HG02571 (cell line): ENCODE results near the gene MYH2.
"Not testable (repeated sequence)": the region's sequence is repeated elsewhere in the genome, so short reads cannot be mapped to it uniquely, and the experiment has no call there.

Source experiments
- ATAC-seq: cut with Tn5 transposase; IDR thresholded peaks from one replicate; pipeline ENCODE4 v1.9.1; 2021; ENCODE audit warnings: mild to moderate bottlenecking, moderate library complexity; ENCODE audit not compliant: unreplicated experiment

The MYH2 gene

DNA sequence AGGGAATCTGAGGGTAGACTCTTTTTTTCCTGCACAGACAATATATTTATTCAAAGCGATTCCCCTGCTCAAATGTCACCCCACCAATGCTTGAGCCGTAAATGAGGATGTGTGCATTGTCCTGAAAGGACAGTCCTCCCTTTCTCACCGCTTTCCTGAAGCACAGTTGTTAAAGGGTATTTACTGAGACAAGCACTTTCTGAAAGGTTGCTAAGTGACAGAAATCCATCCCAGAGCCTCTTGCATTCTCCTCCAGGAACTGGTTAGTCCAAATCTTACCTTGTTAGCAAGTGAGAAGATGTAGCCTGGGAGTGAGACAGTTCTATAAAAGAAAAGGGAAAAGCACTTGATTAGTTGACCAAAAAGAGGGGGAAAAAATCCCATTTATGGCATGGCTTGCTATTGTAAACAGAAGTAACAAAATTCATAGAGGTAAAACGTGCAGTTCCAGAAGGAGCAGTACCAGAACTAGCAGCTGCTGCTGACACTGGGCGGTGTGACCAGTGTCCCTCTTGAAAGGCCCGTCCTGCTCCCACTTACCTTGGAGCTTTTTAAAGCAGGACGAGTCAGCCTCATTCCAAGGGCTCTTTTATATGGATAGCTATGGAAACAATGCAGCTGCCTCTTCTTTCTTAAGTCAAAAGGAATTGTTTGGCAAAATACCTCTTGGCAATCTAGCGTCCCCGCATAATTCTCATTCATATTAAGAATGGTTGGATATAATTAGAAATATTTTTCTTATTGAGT, at the start of gene MYH2:
Gene MYH2, minus strand, starts transcription at position 563 of the 747 bp plus-strand sequence. CDS start 1,738 bp downstream, outside the sequence.
- ATAC-seq: no peak

DNA sequence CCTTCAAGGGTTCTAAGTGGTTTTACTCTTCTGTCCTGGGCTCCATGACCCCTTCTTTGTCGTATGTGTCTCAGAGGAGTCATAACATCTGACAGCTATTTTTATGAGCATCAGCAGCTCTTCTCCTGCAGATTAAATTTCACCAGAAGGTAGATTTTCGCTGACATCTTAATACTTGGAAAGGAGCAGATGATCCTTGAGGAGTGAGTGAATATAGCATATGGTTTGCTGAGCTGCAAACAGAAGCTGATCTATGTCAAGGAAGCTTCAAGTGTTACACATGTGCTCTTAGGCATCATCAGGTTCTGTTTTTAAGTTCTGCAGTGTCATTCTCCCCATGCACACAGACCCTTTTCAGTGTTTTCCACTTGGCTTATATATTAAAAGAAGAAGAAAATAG, 49.2 kb upstream of the MYH2 start:
- no peak for ATAC-seq

DNA sequence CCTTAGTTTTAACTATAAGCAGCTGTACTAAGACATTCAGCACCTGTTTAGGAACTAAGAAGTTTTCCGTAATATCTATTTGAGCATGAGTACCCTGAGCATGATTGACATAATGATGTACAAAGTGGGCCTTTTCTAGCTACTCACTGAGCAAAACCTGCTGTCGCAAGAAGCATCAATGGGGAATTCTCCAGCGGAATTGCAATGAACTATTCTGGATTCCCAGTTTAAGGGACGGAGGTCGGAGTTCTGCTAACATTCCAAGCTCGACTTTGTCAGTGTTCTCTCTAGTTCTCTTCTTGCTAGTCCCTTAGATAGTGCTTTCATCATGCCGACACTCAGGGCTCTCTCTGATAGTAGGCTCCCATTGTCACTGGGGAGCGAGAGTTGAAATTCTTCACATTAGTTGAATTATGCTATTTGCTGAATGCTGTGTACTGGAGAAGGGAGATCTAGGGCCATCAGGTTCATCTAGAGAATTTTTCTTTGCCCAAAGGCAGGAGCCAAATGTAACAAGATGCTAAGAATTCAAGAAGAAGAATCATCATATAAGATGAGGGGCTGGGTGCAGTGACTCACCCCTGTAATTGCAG, 40.2 kb upstream of the MYH2 start:
- no peak for ATAC-seq

DNA sequence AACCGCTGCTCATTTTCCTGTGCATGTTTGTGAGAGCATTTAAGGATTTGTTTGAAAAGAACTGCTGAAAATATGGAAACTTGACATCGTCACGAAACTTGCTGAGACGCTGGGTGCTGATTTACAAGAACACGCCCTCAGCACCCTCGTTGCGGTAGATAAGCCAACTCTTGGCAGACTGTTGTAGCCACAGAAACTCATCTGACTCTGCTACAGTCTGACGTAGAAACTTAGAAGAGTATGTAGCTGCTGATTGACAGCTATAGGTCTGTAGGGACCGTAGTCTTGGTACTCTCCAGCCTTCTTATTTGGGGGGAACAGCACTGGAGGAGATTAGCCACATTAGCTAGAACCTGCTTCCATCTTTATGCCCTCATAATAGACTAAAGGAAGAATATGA, 36.1 kb upstream of the MYH2 start:
- no peak for ATAC-seq

DNA sequence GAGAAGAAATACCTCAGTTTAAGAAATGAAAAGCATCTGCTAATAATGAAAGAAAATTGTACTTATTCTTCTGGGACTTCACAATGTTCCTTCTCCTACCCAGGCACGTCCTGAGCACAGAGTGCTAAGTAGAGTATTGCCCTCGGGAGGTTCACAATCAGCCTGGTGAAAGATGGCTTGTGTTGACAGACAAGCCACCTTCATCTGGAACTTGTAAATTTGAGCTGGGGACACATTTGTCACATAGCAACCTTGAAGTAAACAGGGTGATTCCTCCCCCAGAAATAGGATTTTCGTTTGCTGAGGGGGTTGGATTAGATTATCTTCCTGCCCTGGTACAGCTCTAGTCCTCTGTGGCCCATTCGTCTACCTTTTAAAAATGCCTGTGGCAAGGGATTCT, 34.4 kb upstream of the MYH2 start:
- ATAC-seq: no peak

DNA sequence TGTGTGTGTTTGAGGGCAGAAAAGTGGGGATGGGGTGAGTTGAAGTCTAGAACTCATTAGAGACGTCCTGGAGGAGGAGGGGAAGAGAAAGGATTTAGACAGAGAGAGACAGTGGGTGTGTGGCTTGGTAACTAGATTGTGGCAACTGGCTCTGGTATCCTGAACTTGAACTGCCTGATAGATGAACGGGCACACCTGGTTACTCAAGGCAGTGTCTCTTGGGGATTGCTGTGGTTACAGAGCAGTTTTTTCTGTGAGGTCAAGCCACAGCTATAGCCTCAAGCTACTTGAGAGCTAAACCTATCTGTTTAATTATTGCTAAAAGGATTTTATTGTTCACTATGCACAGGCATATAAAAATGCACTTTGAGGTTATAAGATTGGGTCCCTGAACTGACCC, 29.8 kb upstream of the MYH2 start:
- ATAC-seq: no peak

DNA sequence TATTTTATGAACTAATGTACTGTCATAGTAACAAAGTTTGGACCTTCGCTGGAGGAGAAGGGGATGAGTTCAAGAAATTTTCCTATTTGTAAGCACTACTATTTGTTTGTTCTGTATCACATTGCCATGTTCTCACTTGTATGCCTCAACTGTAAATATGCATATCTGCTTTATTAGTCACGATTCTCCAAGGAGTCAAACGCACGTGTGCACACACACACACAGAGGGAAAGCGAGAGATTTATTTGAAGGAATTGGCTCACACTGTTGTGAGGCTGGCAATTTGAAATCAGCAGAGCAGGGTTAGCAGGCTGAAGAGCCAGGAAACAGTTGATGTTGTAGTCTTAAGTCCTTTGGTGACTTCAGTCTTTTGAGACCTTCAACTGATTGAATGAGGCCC, 24.9 kb upstream of the MYH2 start:
- no peak for ATAC-seq

DNA sequence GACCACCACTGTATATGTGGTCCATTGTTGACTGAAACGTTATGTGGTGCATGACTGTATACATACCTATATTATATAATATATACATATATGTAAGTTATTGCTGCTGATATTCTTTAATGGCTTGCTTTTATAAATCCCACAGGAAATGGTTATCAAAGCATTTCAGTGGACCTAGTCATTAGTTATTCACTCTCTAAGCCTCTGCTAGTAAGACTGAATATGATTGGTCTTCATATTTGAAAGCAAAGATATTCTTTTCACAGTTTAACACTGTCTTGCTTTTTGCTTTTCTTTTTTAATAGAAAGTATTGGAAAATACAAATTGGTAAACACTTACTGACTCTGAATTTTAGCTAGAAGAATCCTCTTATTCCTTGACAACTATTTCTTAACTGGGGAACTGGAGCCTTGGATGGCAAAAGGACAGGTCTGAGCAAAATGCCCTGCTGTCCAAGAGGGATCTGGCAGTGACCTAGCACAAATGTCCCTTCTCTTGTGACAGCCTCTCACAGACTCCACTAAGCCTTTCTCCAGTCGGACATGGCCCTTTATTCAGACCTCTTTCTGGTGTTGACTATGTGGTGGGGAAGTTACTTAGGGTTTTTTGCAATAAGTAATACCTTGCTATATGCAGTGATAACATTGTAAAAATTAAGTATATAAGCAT, 14.7 kb upstream of the MYH2 start:
- no peak for ATAC-seq

DNA sequence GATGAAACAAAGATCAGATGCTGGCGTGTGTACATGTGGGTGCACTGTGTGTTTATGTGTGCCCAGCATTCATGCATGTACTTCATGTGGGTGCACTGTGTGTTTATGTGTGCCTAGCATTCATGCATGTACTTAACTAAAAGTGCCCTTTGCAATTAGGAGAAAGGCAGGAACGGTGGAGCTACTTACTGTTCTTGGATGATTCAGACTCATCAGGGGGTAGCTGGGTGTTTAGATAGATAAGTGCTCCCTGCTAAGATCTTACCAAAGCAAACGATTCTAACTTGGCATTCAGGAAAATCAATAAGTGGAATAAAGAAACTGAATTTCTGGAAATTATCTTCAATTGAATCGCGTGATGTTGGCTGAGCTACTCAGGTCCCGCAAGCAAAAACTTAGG, 8.6 kb upstream of the MYH2 start:
- ATAC-seq: no peak

DNA sequence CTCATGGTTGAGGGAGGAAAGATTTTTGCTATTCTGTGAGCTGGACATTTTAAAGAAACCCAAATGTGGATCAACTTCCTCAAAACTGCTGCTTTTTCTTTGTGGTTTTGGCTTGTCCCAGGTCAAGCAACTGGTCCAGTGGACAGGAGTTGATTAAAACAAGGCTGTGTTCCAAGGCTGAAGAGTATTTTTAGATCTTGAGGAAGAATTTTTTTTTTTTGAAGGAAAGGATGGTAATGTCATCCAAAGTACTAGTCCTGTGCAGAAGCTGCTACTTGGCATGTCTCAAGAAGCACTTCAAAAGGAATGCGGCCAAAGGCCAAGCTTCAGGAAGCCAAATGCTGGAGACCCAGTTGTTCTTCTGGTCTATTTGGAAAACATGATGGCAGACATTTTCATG, 8.0 kb upstream of the MYH2 start:
- no peak for ATAC-seq

DNA sequence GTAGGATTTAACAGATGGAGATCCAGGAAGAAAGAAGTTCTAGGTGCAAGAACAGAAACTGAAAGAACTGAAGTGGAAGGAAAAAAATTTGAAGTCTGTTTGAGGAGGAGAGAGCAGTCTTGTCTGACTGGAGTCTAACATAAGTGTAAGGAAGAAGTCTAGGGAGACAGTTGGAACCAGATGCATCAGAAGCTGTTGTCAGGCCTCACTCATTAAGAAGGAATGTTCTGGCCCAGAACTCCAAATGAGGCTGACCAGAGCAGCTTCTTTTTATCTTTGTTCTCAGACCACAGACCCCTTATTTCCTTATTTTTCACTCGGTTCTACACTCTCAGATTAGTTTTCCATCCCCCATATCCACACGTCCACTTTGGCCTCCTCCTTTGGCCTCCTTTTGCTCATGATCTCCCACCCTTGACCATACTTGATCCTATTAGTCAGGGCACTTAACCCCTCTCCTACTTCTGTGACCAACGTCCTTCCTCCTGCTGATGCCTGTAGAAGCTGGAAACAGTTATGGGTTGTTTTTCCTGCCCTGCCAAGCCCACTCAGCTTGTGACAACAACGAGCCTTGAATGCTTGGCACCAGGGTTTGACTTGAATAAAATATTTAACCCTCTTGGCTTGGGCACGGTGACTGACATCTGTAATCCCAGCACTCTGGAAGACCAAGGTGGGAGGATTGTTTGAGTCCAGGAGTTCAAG, 7.0 kb upstream of the MYH2 start:
- no peak for ATAC-seq

DNA sequence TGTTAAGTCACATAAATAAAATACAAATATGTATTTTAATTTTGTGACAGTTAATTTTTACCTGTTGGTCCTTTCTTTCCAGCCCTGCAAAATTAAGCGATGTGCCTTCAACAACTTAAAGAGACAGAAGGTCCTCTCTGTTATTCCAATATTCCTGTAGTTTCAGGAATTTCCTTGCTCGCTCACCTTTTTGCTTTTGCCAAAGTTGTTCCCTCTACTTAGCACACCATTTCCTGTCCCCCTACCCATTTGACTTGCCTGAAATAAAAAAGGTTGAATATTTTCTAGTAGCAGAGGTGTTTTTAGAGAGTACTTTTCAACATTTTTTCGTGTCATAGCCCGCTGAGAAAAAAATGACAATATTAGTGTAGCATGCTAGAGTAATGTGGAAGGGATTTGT, 556 bp upstream of the MYH2 start:
- ATAC-seq: no peak

DNA sequence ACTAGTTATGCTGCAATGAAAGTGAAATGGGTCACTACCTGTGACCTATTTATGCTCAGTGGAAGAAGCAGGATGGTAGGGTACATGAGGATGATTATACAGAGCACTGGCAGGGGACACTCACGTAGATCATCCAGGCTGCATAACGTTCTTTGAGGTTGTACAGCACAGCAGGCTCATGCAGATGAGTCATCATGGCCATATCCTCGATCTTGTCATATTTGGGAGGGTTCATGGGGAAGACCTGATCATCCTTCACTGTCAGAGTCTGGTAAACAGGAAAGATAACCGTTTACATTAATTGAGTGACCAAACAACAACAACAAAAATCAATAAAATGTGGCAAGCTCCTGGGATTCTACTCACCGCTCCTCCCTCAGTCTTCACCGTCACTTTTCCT, 2.1 kb downstream of the MYH2 start:
- ATAC-seq: no peak

DNA sequence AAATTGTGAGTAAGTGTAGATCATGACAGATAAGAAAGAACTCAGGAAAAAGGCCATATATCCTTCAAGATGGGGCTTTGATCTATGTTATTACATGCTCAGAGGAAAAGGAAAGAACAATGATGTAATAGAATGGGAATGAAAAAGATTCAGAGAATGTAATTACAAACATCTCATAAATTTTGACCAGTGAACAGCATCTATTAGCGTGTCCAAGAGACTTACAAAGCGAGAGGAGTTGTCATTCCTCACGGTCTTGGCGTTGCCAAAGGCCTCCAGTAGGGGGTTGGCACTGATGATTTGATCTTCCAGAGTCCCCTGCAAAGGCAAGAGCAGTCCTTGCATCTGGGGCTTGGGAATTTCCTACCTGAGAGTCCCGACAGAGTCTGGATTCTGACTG, 6.0 kb downstream of the MYH2 start:
- ATAC-seq: not testable (repeated sequence)

DNA sequence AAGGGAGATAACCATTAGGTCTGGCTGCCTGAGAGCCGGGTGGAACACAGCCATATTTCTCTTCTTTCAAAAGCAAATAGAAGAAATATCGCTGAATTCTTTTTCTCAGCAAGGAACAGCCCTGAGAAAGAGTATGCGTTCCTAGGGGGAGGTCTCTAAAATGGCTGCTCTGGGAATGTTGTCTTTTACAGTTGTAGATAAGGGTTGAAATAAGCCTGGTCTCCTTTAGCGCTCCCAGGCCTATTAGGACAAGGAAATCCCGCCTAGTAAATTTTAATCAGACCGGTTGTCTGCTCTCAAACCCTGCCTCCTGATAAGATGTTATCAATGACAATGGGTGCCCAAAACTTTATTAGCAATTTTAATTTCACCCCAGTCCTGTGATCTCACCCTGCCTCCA, 8.3 kb downstream of the MYH2 start:
- ATAC-seq: not testable (repeated sequence)

DNA sequence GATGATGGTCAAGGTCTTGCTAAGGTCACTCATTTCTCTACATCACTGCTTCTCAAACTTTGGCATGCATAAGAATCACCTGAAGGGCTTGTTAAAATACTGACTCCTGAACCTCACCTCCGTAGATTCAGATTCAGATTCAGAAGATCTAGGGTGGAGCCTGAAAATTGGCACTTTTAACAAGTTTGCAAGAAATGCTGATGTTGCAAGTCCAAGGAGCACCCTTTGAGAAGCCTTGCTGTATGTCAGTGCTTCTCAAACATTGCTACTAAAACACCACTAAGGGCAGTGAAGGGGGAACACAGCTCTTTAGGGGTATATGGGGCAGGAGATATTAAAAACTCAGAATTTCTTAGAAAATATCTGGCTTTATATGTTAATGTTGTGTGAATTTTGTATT, 17.4 kb downstream of the MYH2 start:
- no peak for ATAC-seq

DNA sequence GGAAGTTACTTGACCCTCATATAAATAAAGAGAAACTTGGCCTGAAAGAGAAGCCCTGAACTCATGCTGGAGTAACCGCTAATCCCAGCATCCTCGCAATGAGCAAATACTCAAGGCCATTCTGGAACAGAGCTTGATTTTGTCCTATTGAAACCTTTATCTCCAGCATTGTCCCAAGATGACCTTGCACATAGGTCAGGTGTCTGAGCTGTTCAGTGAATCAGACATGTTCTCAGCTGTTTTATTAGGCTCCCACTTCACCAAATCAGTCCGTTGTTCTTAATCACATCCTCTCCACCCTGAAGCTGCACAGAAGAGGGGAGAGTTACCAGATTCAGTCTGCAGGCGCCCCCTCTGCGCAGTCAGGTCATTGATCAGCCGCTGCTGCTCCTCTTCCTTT, 22.0 kb downstream of the MYH2 start:
- no peak for ATAC-seq

DNA sequence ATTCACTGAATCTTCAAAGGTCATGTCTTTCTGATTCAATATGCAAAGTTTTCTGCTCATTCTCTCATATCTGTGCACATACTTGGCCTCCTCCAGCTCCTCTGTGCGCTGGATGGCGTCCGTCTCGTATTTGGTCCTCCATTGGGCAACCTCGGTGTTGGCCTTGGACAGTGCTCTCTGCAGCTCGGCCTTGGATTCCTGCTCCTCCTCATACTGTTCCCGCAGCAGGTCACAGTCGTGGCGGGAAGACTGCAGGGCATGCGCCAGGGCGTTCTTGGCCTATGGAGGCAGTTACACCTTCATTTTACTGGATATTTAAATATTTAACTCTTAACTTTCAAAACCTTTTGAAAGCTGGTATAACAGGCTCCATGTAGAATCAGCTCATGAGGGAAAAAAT, 22.9 kb downstream of the MYH2 start:
- ATAC-seq: no peak

DNA sequence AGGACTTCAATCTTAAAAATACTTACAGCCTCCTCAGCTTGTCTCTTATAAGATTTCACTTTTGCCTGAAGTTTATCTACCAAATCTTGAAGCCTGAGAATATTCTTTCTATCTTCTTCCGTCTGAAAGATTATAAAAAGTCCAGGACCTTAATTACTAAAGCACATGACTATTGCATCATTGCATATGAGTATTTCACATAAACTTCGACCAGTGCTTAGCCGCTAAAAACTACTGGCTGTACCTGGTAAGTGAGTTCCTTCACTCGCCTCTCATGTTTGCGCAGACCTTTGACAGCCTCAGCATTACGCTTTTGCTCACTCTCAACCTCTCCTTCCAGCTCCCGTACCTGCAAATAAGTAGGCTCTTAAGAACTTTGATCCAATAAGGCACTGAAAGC, 26.4 kb downstream of the MYH2 start:
- ATAC-seq: no peak

DNA sequence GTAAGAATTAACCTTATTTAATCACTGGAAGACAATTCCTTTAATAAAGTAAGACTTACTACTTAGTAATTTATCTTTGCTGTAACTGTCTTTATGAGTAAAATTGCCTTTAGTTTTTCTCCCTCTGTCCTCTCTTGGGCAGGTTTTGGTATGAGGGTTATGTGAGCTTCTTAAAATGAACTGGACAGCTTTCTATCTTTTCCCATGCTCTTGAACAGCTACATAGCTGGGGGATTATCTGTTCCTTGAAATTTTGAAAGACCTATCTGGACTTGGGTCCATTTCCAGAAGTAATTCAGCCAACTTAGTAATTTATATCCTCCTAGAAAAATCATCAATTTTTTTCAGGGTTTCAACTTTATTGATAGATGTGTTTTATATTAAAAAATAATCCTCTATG, 27.5 kb downstream of the MYH2 start:
- ATAC-seq: no peak

DNA sequence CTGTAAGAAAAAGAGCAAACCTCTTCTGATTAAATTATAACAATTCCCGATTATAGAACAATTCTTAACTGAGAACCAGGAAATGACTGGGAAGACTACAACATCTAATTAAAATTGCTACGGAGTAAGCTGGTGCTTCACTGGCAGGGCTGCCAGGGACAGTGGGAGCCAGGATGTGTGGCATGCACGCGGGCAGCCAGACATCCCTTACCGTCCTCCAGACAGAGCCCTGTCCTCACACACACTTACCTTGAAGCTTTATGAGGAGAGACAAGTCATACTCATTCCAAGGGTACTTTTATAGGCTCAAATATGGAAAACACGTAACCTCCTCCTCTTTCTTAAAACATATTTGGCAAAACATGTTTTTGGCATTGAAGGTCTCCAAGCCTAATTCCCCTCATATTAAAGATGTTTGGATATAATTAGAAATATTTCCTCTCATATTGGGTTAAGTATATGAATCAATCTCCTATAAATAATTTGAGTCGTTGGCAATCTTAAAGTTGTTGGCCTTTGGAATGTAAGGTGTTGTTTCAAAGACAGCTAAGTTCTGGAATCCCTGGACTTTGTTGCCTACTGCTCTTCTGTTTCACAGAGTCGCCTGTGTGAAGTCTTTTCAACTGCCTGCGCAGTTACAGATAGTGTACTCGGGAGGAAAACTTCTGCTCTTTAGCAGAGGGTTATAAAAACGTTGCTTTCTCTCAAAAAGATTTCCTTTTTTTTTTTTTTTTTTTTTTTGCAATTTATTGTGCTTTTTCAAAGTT, 31.0 kb downstream of the MYH2 start, which contains the start of gene MYH1:
Gene MYH1, minus strand, starts transcription at position 272 of the 767 bp plus-strand sequence. CDS start 1,900 bp downstream, outside the sequence.
- ATAC-seq: no peak
